Stimulated activated CD8-positive, alpha-beta memory T cell treated with anti-CD3 and anti-CD28 coated beads, Interleukin-7, amount 100 ng/mL, for 24 hours (primary cell): Measurements from ENCODE around the gene HMGA1.
A peak's percentile ranks its signal among the peaks of the same experiment; 100 is the strongest.

ENCODE experiments used
- DNase-seq: peaks from one replicate; pipeline ENCODE4 v3.0.0-alpha.2; 2020; ENCODE audit warnings: low read depth

Gene HMGA1

DNA sequence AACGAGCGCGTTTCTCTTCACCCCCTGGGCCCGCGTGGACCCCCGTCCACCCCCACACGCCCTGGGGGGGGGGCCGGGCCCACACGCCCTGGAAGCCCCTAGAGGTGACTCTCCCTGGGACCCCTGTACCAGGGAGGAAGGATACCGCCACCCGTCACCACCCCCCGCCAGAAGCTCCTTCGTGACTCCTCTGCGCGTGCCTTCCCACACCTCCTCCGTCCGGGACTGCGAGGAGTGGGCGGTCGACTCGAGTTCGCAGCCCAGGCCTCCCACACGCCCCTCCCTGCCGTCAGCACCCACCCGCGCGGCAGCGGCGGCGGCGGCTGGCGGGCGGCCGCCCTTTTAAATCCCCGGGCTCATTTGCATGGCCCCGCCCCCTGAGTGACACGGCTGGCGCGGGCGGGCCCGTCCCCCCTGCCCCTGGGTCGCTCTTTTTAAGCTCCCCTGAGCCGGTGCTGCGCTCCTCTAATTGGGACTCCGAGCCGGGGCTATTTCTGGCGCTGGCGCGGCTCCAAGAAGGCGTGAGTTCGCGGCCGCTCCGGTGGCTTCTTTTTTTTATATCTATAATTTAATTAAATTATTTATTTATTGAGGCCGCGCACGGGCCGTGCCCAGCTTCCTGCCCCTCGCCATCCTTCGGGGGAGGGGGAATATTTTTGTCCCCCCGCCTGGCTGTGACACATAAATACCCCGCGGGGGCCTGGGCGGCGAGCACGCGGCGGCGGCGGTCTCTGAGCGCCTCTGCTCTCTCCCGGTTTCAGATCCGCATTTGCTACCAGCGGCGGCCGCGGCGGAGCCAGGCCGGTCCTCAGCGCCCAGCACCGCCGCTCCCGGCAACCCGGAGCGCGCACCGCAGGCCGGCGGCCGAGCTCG is at the start of gene HMGA1:
HMGA1 (plus strand) TSS at position 431 of the 873 bp plus-strand sequence. CDS start 3,908 bp downstream, outside the sequence.
- DNase-seq, result peak; percentile 79

- DNase-seq, result no peak
Observed at GRCh38 chr6:34189806-34190503, 46.7 kb upstream of the HMGA1 start.

DNA sequence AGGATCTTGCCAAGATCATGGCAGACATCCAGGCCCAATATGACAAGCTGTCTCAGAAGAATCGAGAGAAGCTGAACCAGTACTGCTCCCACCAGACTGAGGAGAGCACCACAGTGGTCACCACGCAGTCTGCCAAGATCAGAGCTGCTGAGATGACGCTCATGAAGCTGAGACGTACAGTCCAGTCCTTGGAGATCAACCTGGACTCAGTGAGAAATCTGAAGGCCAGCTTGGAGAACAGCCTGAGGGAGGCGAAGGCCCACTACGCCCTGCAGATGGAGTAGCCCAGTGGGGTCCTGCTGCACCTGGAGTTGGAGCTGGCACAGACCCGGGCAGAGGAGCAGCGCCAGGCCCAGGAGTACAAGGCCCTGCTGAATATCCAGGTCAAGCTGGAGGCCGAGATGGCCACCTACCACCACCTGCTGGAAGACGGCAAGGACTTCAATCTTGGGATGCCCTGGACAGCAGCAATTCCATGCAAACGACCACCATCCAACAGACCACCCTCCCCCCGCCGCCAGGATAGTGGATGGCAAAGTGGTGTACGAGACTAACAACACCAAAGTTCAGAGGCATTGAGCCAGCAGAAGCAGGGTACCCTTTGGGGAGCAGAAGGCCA is 46.1 kb upstream of the HMGA1 start:
- no peak for DNase-seq

- DNase-seq, result no peak
Observed at GRCh38 chr6:34194772-34195171, 41.9 kb upstream of the HMGA1 start.

DNA sequence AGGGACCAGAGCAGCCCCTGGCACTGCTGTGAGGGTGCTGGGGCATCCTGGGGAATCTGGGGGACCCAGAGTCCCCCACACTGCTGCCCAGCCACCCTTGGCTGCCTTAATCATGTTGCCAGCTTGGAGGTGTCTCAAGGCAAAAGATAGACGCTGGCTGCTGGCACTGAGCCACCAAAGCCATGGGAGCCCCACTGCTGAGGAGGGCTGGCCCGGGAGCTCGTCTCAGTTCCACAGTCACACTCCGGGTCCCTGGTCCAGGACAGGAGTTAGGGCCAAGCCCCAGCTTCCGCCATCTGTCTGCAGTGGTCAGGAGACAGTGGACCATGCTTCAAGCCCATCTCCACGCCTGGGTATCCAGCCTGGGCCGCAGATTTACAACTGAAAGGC is 41.0 kb upstream of the HMGA1 start:
- no peak for DNase-seq

GRCh38 chr6:34196116-34196832 is 40.4 kb upstream of the HMGA1 start:
- peak; percentile 82 for DNase-seq

DNA sequence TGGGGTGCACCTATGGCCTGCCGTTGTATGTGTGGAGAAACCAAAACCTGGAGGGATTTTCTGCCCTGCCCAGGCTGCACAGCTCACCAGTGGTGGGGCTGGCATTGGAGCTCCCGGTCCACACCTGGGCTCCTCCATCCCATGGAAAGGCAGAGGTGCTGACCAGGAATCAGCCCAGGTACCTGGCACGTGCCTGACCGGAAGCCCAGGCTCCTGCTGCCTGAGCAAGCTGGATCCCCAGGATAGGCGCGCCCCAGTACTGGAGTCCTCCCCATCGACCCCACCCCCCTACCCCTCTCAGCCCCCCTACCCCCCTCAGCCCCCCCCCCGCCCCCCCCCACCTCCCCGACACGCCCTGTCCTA is 39.9 kb upstream of the HMGA1 start:
- no peak for DNase-seq

DNA sequence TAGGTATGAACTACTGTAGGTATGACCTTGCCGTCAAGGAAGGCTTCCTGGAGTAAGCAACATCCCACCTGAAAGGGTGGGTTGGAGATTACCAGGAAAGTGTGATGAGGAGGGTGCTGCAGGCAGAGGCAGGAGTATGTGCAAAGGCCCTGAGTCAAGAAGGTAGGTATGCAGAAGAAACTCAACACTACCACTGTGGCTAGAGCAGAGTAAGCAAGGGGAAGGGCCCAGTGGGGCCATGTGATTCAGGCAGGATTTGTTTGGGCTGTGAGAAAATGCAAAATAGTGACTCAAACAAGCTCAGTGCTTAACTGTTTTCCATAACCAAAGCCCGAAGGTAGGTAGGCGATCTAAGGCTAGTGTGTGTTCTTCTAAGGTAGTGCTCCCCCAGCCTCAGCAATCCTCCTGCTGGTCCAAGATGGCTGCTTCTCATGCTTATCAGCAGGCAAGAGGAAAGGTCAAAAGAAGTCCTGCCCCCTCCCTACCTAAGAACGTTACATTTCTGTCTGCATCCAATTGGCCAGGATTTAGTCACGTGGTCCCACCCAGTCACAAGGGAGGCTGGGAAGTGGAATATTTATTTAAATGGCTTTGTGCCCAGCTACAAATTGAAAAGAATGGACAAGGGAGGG is 36.2 kb upstream of the HMGA1 start:
- no peak for DNase-seq

DNA sequence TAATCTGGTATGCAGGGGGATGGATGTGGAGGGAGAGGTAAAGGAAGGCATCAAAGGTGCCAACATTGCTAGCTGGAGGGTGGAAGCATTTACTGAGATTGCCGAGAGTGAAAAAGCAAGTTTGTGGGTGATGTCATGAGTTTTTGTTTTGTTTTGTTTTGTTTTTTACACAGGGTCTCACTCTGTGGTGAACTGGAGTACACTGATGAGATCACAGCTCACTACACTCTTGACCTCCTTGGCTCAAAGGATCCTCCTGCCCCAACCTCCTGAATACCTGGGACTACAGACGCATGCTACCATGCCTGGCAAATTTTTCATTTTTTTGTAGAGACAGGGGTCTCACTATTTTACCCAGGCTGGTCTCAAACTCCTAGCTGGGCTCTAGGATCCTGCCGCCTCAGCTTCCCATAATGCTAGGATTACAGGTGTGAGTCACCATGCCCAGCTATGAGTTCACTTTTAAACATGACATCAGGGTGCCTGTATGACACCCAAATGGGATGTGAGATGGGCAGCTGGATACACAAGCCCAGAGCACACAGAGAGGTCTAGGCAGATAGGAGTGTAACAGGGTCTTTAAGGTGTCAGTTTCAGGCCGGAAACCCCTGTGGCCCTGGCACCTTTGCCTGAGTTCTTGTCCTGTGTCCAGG is 35.1 kb upstream of the HMGA1 start:
- DNase-seq, result no peak

DNA sequence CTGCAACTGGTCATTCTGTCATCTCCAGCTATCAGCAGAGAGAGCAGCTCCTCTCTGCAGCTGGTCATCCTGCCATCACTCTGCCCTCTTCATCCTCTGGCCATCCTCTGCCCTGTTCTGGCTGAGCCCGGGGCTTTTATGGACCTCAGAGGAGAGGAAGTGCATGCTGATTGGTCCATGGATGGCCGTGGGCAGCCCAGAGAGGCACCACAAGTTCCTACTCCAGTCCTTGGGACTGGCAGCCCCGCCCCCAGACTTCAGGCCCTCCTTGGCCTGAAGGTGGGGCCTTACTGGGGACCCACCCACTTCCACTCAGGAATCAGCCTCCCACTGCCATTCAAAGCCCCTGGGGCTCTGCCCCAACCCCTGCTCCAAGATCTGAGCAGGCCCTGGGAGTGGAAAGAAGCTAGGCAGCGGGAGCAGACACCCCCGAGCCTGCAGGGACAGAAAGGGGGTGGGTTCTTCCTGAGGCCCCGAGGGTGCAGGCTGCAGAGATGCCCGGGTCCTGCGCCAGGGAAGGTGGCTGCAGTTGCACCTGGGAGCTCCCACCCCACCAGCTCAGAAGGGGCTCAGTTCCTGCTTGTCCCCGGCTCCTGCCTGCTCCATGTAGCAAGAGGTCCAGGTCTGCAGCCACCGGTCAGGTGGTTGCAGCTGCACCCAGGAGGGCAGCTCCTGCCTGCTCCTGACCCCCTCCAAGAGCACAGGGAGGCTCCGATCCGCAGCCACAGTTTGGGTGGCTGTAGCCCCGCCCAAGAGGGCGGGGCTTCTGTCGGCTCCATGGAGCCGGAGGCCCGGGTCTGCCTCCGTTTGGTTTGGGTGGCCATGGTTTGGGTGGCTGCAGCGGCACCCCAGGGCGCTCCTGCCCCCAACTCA is 34.1 kb upstream of the HMGA1 start:
- no peak for DNase-seq

GRCh38 chr6:34204693-34205092 is 32.0 kb upstream of the HMGA1 start:
- no peak for DNase-seq

DNA sequence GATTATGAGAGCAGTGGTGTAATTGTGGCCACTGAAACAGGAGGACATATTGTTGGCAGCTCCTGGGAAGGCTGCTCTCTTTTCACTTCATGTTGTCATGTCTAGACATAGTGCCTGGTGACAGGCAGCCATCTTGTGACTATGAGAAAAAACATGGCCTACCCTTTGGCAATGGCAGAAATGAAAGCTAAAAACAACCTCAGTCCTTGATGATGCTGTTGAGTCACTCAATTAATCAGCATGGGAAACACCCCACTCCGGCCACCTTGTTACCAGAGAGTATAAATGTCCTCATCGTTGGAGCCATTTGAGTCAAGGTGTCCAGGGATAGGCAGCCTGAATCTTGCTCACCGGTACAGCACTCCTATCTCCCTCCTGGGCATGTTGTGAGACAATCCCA is 31.2 kb upstream of the HMGA1 start:
- no peak for DNase-seq

GRCh38 chr6:34205916-34206315 is 30.8 kb upstream of the HMGA1 start:
- no peak for DNase-seq

DNA sequence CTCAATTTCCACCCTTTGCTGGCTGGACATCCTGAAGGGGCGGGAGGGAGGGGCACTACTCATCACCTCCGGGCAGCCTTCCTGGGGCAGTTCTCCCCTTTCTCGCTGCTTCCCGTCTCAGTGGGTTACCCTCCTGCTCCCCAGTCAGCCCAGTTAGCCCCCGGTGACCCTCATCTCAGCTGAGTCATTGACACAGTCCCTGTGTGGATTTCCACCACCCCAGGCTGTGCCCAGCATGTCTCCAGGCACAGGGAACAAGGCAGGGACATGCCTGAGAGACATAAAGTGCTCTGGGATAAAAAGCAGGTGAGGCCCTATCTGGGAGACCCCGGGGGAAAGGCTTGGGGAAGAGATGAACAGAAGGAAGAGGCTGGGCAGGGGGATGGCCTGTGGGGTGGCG is 29.9 kb upstream of the HMGA1 start:
- DNase-seq, result no peak

DNA sequence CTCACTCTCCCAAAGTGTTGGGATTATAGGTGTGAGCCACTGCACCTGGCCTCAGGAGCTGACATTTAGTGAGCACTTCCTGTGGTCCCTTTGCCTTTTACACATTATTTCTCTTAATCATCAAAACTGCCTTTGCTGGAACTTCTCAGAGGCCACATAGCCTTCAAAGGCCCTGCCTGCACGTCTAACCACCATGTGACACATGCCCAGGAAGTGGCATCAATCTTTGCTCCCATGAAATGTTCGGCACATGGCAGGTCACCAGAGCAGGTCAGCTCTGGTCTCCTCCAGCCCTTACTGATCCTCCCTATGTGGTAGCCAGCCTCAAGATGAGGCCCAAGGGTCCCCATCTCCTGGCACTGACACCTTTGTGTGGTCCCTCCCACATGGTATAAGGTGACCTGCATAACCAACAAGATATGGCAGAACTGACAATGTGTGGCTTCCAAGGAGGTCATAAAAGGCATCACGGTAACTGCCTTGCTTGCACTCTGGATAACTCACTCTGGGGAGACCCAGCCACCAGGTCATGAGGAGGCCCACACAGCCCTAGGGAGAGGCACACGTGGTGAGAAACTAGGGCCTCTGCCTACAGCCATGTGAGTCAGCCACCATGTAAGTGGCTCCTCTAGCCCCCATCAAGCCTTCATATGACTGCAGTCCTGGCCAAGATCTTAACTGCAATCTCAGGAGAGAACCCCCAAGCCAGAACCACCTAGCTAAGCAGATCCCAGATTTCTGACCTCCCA is 28.8 kb upstream of the HMGA1 start:
- DNase-seq, result no peak

DNA sequence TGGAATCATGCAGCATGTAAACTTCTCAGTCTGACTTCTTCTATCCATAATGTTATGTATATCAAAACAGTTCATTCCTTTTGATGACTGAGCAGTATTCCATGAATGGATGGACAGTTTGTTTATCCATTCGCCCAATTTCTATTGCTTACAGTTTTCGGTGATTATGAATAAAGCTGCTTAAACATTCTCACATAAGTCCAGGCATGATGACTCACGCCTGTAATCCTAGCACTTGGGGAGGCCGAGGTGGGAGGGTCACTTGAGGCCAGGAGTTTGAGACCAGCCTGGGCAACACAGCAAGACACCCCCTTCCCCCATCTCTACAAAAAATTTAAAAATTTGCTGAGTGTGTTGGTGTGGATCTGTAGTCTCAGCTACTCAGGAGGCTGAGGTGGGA is 22.9 kb upstream of the HMGA1 start:
- no peak for DNase-seq

- no peak for DNase-seq
Observed at GRCh38 chr6:34218691-34219090, 18.0 kb upstream of the HMGA1 start.

DNA sequence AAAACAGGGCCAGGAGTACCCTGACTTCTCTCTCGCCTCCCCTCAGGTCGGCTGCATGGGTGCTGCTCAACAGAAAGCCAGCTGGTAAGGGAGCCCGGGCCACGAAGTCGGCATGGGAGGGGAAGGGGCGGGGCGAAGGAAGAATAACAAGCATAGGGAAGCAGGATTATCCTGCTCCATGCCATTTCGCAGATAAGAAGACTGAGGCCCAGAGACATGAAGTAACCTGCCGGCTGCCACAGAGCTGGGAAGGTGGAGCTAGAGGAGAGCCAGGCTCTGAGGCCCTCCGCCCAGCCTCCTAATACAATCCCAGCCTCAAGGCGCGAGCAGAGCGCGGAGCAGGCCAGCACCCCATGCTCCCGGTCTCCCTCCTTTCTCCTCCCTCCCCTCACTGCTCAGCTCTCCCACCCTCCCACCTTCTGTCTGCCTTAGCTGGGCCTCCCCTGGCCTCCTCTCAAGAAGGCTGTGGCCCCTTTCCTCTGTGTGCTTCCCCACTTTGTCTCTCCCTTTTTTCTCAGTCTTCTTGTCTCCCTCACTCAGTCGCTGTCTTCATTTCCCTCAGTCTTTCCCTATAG is 13.2 kb upstream of the HMGA1 start:
- DNase-seq, result no peak
